Skeletal muscle tissue (tissue), 4 donors: Measurements from ENCODE around the gene SLC39A1. TPM values are rescaled to one million over a fixed set of nuclear protein-coding genes. Genes with fewer than 3 reads are reported as not detected.
"Not testable (repeated sequence)": the region's sequence is repeated elsewhere in the genome, so short reads cannot be mapped to it uniquely, and the experiment has no call there.

ENCODE experiments used
- H3K27ac ChIP-seq: one replicate; pipeline ENCODE4 v1.7.0; 2013; ENCODE audit warnings: mild to moderate bottlenecking, low read depth, low read length, inconsistent platforms
- H3K27me3 ChIP-seq, 3 donors: one replicate each; pipeline ENCODE4 v1.7.0; 2013; ENCODE audit warnings: low read length in 3 of 3; ENCODE audit not compliant: control insufficient read depth in 3 of 3, insufficient read depth in 3 of 3
- H3K36me3 ChIP-seq, 3 donors: one replicate each; pipeline ENCODE4 v1.7.0; 2013; ENCODE audit warnings: low read length in 3 of 3; ENCODE audit not compliant: control insufficient read depth in 3 of 3, insufficient read depth in 3 of 3
- H3K4me1 ChIP-seq, 3 donors: one replicate each; pipeline ENCODE4 v1.7.0; 2013; ENCODE audit warnings: low read length in 3 of 3, mild to moderate bottlenecking in 3 of 3; ENCODE audit not compliant: control insufficient read depth in 3 of 3, insufficient read depth in 3 of 3
- H3K4me3 ChIP-seq, 3 donors: one replicate each; pipeline ENCODE4 v1.7.0; 2013; ENCODE audit warnings: low read length in 3 of 3
- H3K9ac ChIP-seq, 3 donors: one replicate each; pipeline ENCODE4 v1.7.0; 2013; ENCODE audit warnings: low read length in 3 of 3, mild to moderate bottlenecking in 3 of 3, moderate library complexity in 2 of 3, low read depth in 1 of 3
- H3K9me3 ChIP-seq, 3 donors: one replicate each; pipeline ENCODE4 v1.7.0; 2013; ENCODE audit warnings: low read length in 3 of 3; ENCODE audit not compliant: control insufficient read depth in 3 of 3
- total RNA-seq: library from RNA; depleted of rRNA; stranded (reverse); fragments of >200 nt; gene quantifications from one replicate; pipeline ENCODE4 v1.2.3, GENCODE V29; 2014
- donor health status: Osteomylitis.

Gene SLC39A1
- total RNA-seq, 1 donor from 2014 or later, result 40.2 TPM

- no peaks in the 10 kb centered on the region for H3K36me3 ChIP-seq
- peaks cover 33 to 40% (median 34%) of the 10 kb centered on the region in 3 donors for H3K4me1 ChIP-seq
- H3K9me3 ChIP-seq, result no peaks in the 10 kb centered on the region
- H3K9ac ChIP-seq, result peak within 1 kb of the TSS; percentile 82 to 93 (median 92)
- H3K27ac ChIP-seq, result peak within 1 kb of the TSS; percentile 69
- peak within 1 kb of the TSS; percentile 80 to 97 (median 97) for H3K4me3 ChIP-seq
- no peaks in the 10 kb centered on the region for H3K27me3 ChIP-seq
Observed at GRCh38 chr1:153922972-153923925, 40.1 kb downstream of the SLC39A1 start, which contains the start of gene GATAD2B. TSS of gene GATAD2B (minus strand) at chr1:153922972. CDS start at chr1:153828347, 94,625 bp downstream.

DNA sequence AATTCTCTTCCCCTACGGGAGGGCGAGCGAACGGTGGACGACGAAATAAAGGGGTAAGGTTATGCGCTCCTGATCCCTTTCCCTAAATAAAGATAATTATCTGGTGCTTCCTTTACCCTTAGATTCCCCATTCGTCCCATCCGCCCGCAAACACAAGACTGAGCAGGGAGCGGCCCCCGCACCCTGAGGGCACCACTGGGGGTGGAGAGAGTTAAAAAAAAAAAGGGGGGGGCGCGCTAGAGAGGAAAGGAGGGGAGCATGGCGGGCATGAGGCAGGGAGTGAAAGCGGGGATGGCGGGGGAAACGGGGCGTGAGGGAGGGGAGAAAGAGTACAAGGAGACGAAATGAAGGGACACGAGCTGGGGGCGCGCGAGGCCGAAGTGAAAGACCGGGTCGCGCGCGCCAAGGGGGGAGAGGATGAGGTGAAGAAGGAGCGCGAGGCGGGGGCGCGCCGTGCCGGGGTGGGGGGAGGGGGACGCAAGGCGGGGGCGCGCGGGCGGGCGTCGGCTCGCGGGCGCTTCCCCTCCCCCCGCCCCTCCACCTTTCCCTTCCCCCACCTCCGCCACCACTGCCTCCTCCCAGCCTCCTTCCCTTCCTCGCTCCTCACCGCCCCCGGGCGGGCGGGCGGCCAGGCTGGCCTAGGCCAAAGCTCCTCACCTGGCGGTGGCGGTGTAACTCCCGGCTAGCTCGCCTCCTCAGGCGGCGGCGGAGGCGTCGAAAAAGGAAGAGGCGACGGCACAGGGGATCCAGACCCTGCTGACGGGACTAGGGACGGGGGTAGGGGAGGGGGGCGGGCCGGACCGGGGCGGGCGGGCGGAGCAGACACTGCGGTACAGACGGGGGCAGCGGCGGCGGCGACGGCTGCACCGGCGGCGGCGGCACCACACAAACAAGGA is 41.0 kb downstream of the SLC39A1 start:
- Histone ChIP-seq H3K36me3 (no peaks in the 10 kb centered on the region), H3K9me3 (no peaks in the 10 kb centered on the region), H3K27ac (peak overlapping the region; percentile 69), H3K4me3 (peak overlapping the region; percentile 78 to 81 (median 80)), H3K27me3 (no peaks in the 10 kb centered on the region), H3K4me1 (peaks cover 33 to 45% (median 39%) of the 10 kb centered on the region in 3 donors), H3K9ac (peak overlapping the region; percentile 71 to 85 (median 81))

GRCh38 chr1:153921803-153922075 is 41.6 kb downstream of the SLC39A1 start:
- H3K4me1 ChIP-seq, result peaks cover 33 to 45% (median 39%) of the 10 kb centered on the region in 3 donors

DNA sequence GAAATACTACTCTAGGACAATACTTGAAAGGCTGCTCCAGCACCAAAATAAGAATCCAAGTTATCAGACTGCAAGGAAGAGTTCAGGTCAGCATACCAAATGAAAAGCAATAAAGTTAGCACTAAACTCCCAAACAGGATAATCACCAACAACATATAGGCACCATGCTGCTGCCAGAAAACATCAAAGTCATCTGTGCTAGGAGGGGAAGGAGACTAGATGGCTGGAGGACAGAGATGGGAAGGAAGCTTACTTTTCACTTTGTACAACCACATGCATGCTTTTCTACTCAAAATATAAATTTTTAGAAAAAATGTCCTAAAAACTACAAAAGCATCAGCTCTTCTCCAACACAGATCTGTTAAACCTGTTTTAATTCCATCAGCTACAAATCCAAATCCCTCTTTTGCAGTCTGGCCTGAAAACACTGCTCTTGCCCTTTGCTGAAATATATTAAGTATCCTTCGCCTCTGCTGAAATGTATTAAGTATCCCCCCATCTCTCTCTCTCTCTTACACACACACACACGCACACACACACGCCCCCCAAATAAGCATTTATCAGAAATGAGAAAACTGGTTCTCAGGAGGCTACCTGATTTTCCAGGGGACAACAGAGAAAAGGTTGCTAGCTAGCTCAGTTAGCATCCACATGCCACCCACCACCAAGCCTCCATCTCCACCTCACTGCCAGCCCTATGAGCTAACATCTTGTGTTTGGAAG is 42.1 kb downstream of the SLC39A1 start:
- H3K9me3 ChIP-seq, result no peaks in the 10 kb centered on the region
- H3K27ac ChIP-seq, result peak overlapping the region; percentile 69
- peak overlapping the region; percentile 78 to 81 (median 80) for H3K4me3 ChIP-seq
- peaks cover 0 to 2% (median 0%) of the 10 kb centered on the region in 3 donors for H3K36me3 ChIP-seq
- H3K27me3 ChIP-seq, result no peaks in the 10 kb centered on the region
- H3K4me1 ChIP-seq, result peaks cover 33 to 45% (median 39%) of the 10 kb centered on the region in 3 donors
- H3K9ac ChIP-seq, result peak overlapping the region; percentile 71 to 85 (median 71)

More at GRCh38 chr1:153921803-153922075, 41.6 kb downstream of the SLC39A1 start:
- H3K27me3 ChIP-seq, result no peaks in the 10 kb centered on the region
- H3K4me3 ChIP-seq, result peak overlapping the region; percentile 78 to 81 (median 80)
- H3K27ac ChIP-seq, result peak overlapping the region; percentile 69
- no peaks in the 10 kb centered on the region for H3K36me3 ChIP-seq
- peak overlapping the region; percentile 71 to 85 (median 71) for H3K9ac ChIP-seq
- no peaks in the 10 kb centered on the region for H3K9me3 ChIP-seq

- Histone ChIP-seq H3K9ac (peak overlapping the region; percentile 25 to 63 (median 45)), H3K27ac (peak overlapping the region; percentile 5), H3K27me3 (no peaks in the 10 kb centered on the region), H3K9me3 (no peaks in the 10 kb centered on the region), H3K4me3 (peak overlapping the region; percentile 6 to 18 (median 15)), H3K4me1 (peaks cover 33 to 45% (median 39%) of the 10 kb centered on the region in 3 donors), H3K36me3 (peaks cover 0 to 4% (median 0%) of the 10 kb centered on the region in 3 donors)
Observed at GRCh38 chr1:153919876-153920852, 43.2 kb downstream of the SLC39A1 start.

DNA sequence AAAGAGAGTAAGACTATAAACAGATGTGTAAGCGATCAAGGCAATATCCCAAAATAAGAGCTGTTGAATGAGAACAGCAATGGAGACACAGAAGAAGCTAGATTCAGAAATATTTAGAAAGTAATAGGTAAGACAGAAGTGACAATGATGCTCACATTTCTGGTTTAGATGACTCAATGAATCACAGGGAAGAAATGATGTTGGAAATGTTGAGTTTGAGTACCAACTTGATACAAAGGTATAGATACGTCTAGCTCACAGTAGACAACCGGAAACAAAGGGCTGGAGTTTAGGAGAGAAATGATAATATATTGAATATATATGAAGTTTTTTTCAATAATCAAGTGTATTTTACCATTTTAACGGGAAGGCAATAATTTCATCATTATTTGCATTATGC is 47.0 kb downstream of the SLC39A1 start:
- H3K27ac ChIP-seq, result no peak overlapping the region
- H3K27me3 ChIP-seq, result no peaks in the 10 kb centered on the region
- H3K9me3 ChIP-seq, result no peaks in the 10 kb centered on the region
- H3K4me3 ChIP-seq, result no peak overlapping the region
- H3K4me1 ChIP-seq, result peaks cover 17 to 29% (median 28%) of the 10 kb centered on the region in 3 donors
- peaks cover 0 to 4% (median 0%) of the 10 kb centered on the region in 3 donors for H3K36me3 ChIP-seq
- H3K9ac ChIP-seq, result no peak overlapping the region

DNA sequence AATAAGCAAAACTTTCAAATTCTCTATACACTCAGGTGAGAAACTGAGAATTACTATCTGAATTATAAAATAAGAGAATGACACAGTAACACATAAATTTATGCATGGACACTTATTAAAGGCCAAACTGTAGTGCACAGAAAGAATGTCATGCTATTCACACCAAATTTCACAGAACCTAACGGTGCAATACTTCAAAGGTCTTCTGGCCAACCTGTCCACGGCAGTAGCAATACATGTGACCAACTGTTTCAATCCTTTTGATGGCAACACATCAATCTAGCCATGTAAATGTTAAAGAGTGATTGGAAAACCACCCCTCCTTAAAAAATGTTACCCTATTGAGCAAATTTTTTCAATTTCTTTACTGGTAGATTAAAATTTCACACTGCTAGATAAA is 51.0 kb downstream of the SLC39A1 start:
- Histone ChIP-seq H3K27ac (no peak overlapping the region), H3K27me3 (no peaks in the 10 kb centered on the region), H3K9me3 (no peaks in the 10 kb centered on the region), H3K36me3 (peaks cover 0 to 4% (median 0%) of the 10 kb centered on the region in 3 donors), H3K4me3 (no peak overlapping the region), H3K9ac (no peak overlapping the region), H3K4me1 (no peaks in the 10 kb centered on the region)

- H3K27me3 ChIP-seq, H3K36me3 ChIP-seq, H3K27ac ChIP-seq, H3K4me1 ChIP-seq, H3K4me3 ChIP-seq, H3K9ac ChIP-seq, H3K9me3 ChIP-seq: not testable (repeated sequence)
Observed at GRCh38 chr1:153910560-153910959, 52.8 kb downstream of the SLC39A1 start.
